ENCODE results near the gene SCN8A.

- TF ChIP-seq CTCF (IDR thresholded peaks at IDR 0.05; ENCODE audit: extremely low read depth in 1 of 2, insufficient read depth in 1 of 2, low read depth in 1 of 2, low read length in 2 of 2) (no peak), FOS (IDR thresholded peaks at IDR 0.05; ENCODE audit: borderline replicate concordance, insufficient read depth, low read length) (no peak), POLR2AphosphoS5 (IDR thresholded peaks at IDR 0.05; ENCODE audit: insufficient read depth, low read depth, low read length) (no peak), POLR2A (IDR thresholded peaks at IDR 0.05; ENCODE audit: low read depth, low read length) (peak; percentile 21)
Observed at GRCh38 chr12:51846911-51847642, 256.0 kb downstream of the SCN8A start.

All from endothelial cell of umbilical vein (primary cell).